NCI-H345 treated with DMSO at 0.1 percent for 48 hours (cell line): ENCODE data around the gene KRTAP4-7.
"Not testable (repeated sequence)": the region's sequence is repeated elsewhere in the genome, so short reads cannot be mapped to it uniquely, and the experiment has no call there.

Source experiments
- DNase-seq: peaks from one replicate; lab custom pipeline; 2025; ENCODE audit not compliant: unreplicated experiment; lab: John Stamatoyannopoulos, UW

Gene KRTAP4-7

GRCh38 chr17:41065016-41065689, 18.8 kb upstream of the KRTAP4-7 start:
- not testable (repeated sequence) for DNase-seq

- no peak for DNase-seq
These were observed 17.9 kb upstream of the KRTAP4-7 start, which contains the start of gene KRTAP2-4 for GRCh38 chr17:41065829-41066624. KRTAP2-4 (minus strand) TSS chr17:41065879; CDS start chr17:41065845, 34 bp downstream.

GRCh38 chr17:41067281-41067680, 16.7 kb upstream of the KRTAP4-7 start:
- DNase-seq = no peak

GRCh38 chr17:41069031-41069430, 14.9 kb upstream of the KRTAP4-7 start:
- DNase-seq = no peak

GRCh38 chr17:41071606-41072360, 12.2 kb upstream of the KRTAP4-7 start:
- DNase-seq = no peak

- DNase-seq = no peak
These were observed 10.3 kb upstream of the KRTAP4-7 start for GRCh38 chr17:41073676-41074075.

GRCh38 chr17:41076788-41077187, 7.2 kb upstream of the KRTAP4-7 start:
- no peak for DNase-seq

- DNase-seq = no peak
These were observed 1.3 kb upstream of the KRTAP4-7 start for GRCh38 chr17:41082626-41083025.

- not testable (repeated sequence) for DNase-seq
These were observed 523 bp upstream of the KRTAP4-7 start for GRCh38 chr17:41083427-41083826.

- not testable (repeated sequence) for DNase-seq
These were observed 4.9 kb downstream of the KRTAP4-7 start for GRCh38 chr17:41088760-41089352.

- DNase-seq = no peak
These were observed 12.1 kb downstream of the KRTAP4-7 start for GRCh38 chr17:41096055-41096454.

- DNase-seq = no peak
These were observed 14.1 kb downstream of the KRTAP4-7 start, which contains the start of gene KRTAP4-8 for GRCh38 chr17:41098042-41098441. KRTAP4-8 (minus strand) TSS chr17:41098142; CDS start chr17:41098084, 58 bp downstream.

- no peak for DNase-seq
These were observed 14.5 kb downstream of the KRTAP4-7 start for GRCh38 chr17:41098481-41098880.

GRCh38 chr17:41099682-41100480, 15.9 kb downstream of the KRTAP4-7 start:
- not testable (repeated sequence) for DNase-seq

- no peak for DNase-seq
These were observed 17.8 kb downstream of the KRTAP4-7 start, which contains the start of gene KRTAP4-16 for GRCh38 chr17:41101586-41102259. KRTAP4-16 (minus strand) TSS chr17:41102209; CDS start chr17:41102209, 0 bp downstream.

GRCh38 chr17:41103896-41104295, 19.9 kb downstream of the KRTAP4-7 start:
- no peak for DNase-seq

GRCh38 chr17:41104386-41105038, 20.6 kb downstream of the KRTAP4-7 start:
- not testable (repeated sequence) for DNase-seq

GRCh38 chr17:41105347-41105746, 21.4 kb downstream of the KRTAP4-7 start, which contains the start of gene KRTAP4-9:
KRTAP4-9 (plus strand) TSS chr17:41105389; CDS start chr17:41105389, 0 bp downstream.
- DNase-seq = not testable (repeated sequence)

- no peak for DNase-seq
These were observed 24.0 kb downstream of the KRTAP4-7 start for GRCh38 chr17:41107941-41108450.
